Measurements from ENCODE around the gene TARBP1. TPM values are rescaled to one million over a fixed set of nuclear protein-coding genes. Genes with fewer than 3 reads are reported as not detected.

TARBP1 gene
- total and polyA plus RNA-seq, 2 of the 4 experiments (the other 2 are of a cell fraction) = 10.6 to 17.7 TPM

GRCh38 chr1:234463749-234464148, 15.2 kb downstream of the TARBP1 start:
- H3K27me3 ChIP-seq (ENCODE audit: control insufficient read depth, insufficient read depth, low read length) = no peaks in the 10 kb centered on the region
- H3K18ac ChIP-seq (ENCODE audit: low read depth, low read length) = no peak overlapping the region
- H3K4ac ChIP-seq (ENCODE audit: low read depth, low read length) = no peak overlapping the region
- peaks cover 0 to 3% of the 10 kb centered on the region in 2 experiments; a peak in 1 of 4 replicates for H3K79me1 ChIP-seq (ENCODE audit: low read depth in 1 of 2, low read length in 2 of 2)
- H3K9ac ChIP-seq (ENCODE audit: low read depth, low read length) = no peak overlapping the region
- POLR2A ChIA-PET (ENCODE audit: unreplicated experiment) = no interaction called here
- CTCF ChIA-PET = no interaction called here
- H3K27ac ChIP-seq (ENCODE audit: insufficient read depth, low read length) = no peak overlapping the region
- no peaks in the 10 kb centered on the region for H3K4me1 ChIP-seq (ENCODE audit: control insufficient read depth, insufficient read depth, low read length)
- no peak overlapping the region for H4K91ac ChIP-seq (ENCODE audit: insufficient read depth, low read depth, low read length)
- peaks cover 2% of the 10 kb centered on the region; the same call in 1 of the 2 replicates for H3K9me1 ChIP-seq (ENCODE audit: insufficient read depth, low read length)
- no peak overlapping the region for H2BK120ac ChIP-seq (ENCODE audit: low read depth, low read length)
- TF ChIP-seq RAD21 (IDR thresholded peaks at IDR 0.05; ENCODE audit: low read length) (no peak), MAZ (IDR thresholded peaks at IDR 0.05; ENCODE audit: borderline replicate concordance, low read depth, low read length) (no peak), SMC3 (IDR thresholded peaks at IDR 0.05; ENCODE audit: low read depth, low read length) (no peak), MAFK (IDR thresholded peaks at IDR 0.05; ENCODE audit: low read depth, low read length) (no peak)
- no peak overlapping the region for H2BK15ac ChIP-seq (ENCODE audit: low read depth, low read length)
- H4K20me1 ChIP-seq (ENCODE audit: insufficient read depth, low read length) = no peaks in the 10 kb centered on the region
- H3K9me3 ChIP-seq (ENCODE audit: control insufficient read depth, insufficient read depth, low read length) = no peaks in the 10 kb centered on the region
- no peak overlapping the region for H3K56ac ChIP-seq (ENCODE audit: extremely low read depth, insufficient read depth, low read length)
- H4K8ac ChIP-seq (ENCODE audit: low read depth in 2 of 2, low read length in 2 of 2) = no peak overlapping the region
- no peak overlapping the region for H3K23ac ChIP-seq (ENCODE audit: low read depth, low read length)
- H3K14ac ChIP-seq (replicated peaks; ENCODE audit: low read depth, low read length) = no peak overlapping the region
- H3K36me3 ChIP-seq (ENCODE audit: control insufficient read depth, insufficient read depth, low read length) = peaks cover 5% of the 10 kb centered on the region; the same call in 1 of the 2 replicates
- dilution Hi-C loops (cut with HindIII; ENCODE audit: low sequenced_read_pairs, unreplicated experiment) (no loop called here), intact Hi-C loops (cut with micrococcal nuclease) (no loop called here), in situ Hi-C loops (cut with MboI; ENCODE audit: low sequenced_read_pairs) (no loop called here)
- H2AFZ ChIP-seq (replicated peaks; ENCODE audit: low read length, poor library complexity) = no peak overlapping the region
- DNase-seq (no peak), ATAC-seq (ENCODE audit: low read depth) (no peak)
- H2AK5ac ChIP-seq (ENCODE audit: low read depth, low read length) = no peak overlapping the region
- BruUV-seq (replicated peaks) = no TSS peak
- no peak overlapping the region for H2BK20ac ChIP-seq (ENCODE audit: low read depth, low read length)
- no peak overlapping the region for H3K4me3 ChIP-seq (ENCODE audit: insufficient read depth, low read depth, low read length)
- no peak overlapping the region for H3K4me2 ChIP-seq (ENCODE audit: low read depth, low read length)
- no peak overlapping the region for H2BK5ac ChIP-seq (ENCODE audit: low read depth, low read length, poor library complexity, severe bottlenecking)
- no peak overlapping the region for H2AK9ac ChIP-seq (replicated peaks; ENCODE audit: low read depth, low read length, poor library complexity)
- no peak overlapping the region for H4K5ac ChIP-seq (ENCODE audit: low read depth, low read length)

Data from IMR-90 (cell line).